Lower lobe of right lung (tissue), 2 donors: ENCODE results near the gene DNAH3. TPM values are rescaled to one million over a fixed set of nuclear protein-coding genes. Genes with fewer than 3 reads are reported as not detected.

Source experiments
- ATAC-seq, 2 donors: fragments of 200-7000 bp; cut with Tn5 transposase; one replicate each; pipeline ENCODE4 v1.9.1; 2020 to 2022; ENCODE audit warnings: mild to moderate bottlenecking in 2 of 2, moderate library complexity in 2 of 2
- DNase-seq: peaks from one replicate; pipeline ENCODE4 v3.0.0-alpha.2; 2020
- H3K27ac ChIP-seq: fragments of 200-600 bp; one replicate; pipeline ENCODE4 v1.8.0; 2022
- H3K27me3 ChIP-seq: fragments of 200-600 bp; one replicate; pipeline ENCODE4 v1.8.0; 2022; ENCODE audit warnings: low read depth
- H3K36me3 ChIP-seq: fragments of 200-600 bp; one replicate; pipeline ENCODE4 v1.8.0; 2022; ENCODE audit warnings: mild to moderate bottlenecking
- H3K4me1 ChIP-seq: fragments of 200-600 bp; one replicate; pipeline ENCODE4 v1.8.0; 2022
- H3K4me3 ChIP-seq: fragments of 200-600 bp; one replicate; pipeline ENCODE4 v1.8.0; 2022; ENCODE audit warnings: mild to moderate bottlenecking
- H3K9me3 ChIP-seq: fragments of 200-600 bp; one replicate; pipeline ENCODE4 v1.8.0; 2022
- CTCF ChIP-seq: fragments of 200-600 bp; IDR thresholded peaks from one replicate; pipeline ENCODE4 v1.8.0; 2022; ENCODE audit warnings: antibody characterized with exemption, mild to moderate bottlenecking
- intact Hi-C: fragments of 100-400 bp; cut with DNase I; formaldehyde crosslinking; loops from one replicate; pipeline ENCODE4 v1.11.0; 2022
- total RNA-seq: library from RNA; stranded (reverse); fragmentation: NEBNext Ultra II Directional; extraction: Animal tissue kit (Norgen Biotek cat#: 25700); gene quantifications from one replicate; pipeline ENCODE4 v1.2.1, GENCODE V29; 2021
- donor health status: DM: no; HTN: yes; CAD: no; lungs with severe emphysema.

The DNAH3 gene
- total RNA-seq, 1 donor from 2014 or later: 10.9 TPM

- ATAC-seq (no peak), DNase-seq (no peak)
- intact Hi-C loops: no loop called here
- Histone ChIP-seq H3K4me1 (peaks cover 6% of the 10 kb centered on the region), H3K27ac (no peak overlapping the region), H3K27me3 (no peaks in the 10 kb centered on the region), H3K4me3 (no peak overlapping the region), H3K36me3 (peaks cover 13% of the 10 kb centered on the region), H3K9me3 (no peaks in the 10 kb centered on the region)
- TF ChIP-seq CTCF: no peak
Observed at GRCh38 chr16:21185659-21186325, 35.1 kb upstream of the DNAH3 start.

- DNase-seq (no peak), ATAC-seq (no peak)
- no peak overlapping the region for H3K4me3 ChIP-seq
- TF ChIP-seq CTCF: no peak
- intact Hi-C loops: no loop called here
- peaks cover 6% of the 10 kb centered on the region for H3K4me1 ChIP-seq
- no peak overlapping the region for H3K27ac ChIP-seq
- H3K9me3 ChIP-seq: no peaks in the 10 kb centered on the region
- peaks cover 23% of the 10 kb centered on the region for H3K36me3 ChIP-seq
- no peaks in the 10 kb centered on the region for H3K27me3 ChIP-seq
Observed at GRCh38 chr16:21184834-21185233, 34.2 kb upstream of the DNAH3 start.

GRCh38 chr16:21183995-21184394, 33.3 kb upstream of the DNAH3 start:
- H3K4me3 ChIP-seq: no peak overlapping the region
- DNase-seq (no peak), ATAC-seq (no peak)
- no peak overlapping the region for H3K27ac ChIP-seq
- H3K36me3 ChIP-seq: peaks cover 31% of the 10 kb centered on the region
- no peaks in the 10 kb centered on the region for H3K27me3 ChIP-seq
- peaks cover 6% of the 10 kb centered on the region for H3K4me1 ChIP-seq
- intact Hi-C loops: no loop called here
- TF ChIP-seq CTCF: no peak
- no peaks in the 10 kb centered on the region for H3K9me3 ChIP-seq

- intact Hi-C loops: loop anchor here (10.0 kb wide), 1 partner anchor 125 kb away; no protein-coding TSS in a partner anchor
- H3K4me3 ChIP-seq: no peak overlapping the region
- no peak overlapping the region for H3K27ac ChIP-seq
- peak; percentile 64 to 70 for ATAC-seq
- peaks cover 57% of the 10 kb centered on the region for H3K36me3 ChIP-seq
- no peak for TF ChIP-seq CTCF
- H3K9me3 ChIP-seq: no peaks in the 10 kb centered on the region
- DNase-seq: no peak
- H3K4me1 ChIP-seq: no peaks in the 10 kb centered on the region
- no peaks in the 10 kb centered on the region for H3K27me3 ChIP-seq
Observed at GRCh38 chr16:21179983-21180365, 29.3 kb upstream of the DNAH3 start.

GRCh38 chr16:21179126-21179982, 28.7 kb upstream of the DNAH3 start:
- H3K4me3 ChIP-seq: no peak overlapping the region
- ATAC-seq (no peak), DNase-seq (no peak)
- H3K27me3 ChIP-seq: no peaks in the 10 kb centered on the region
- no peaks in the 10 kb centered on the region for H3K4me1 ChIP-seq
- intact Hi-C loops: loop anchor here (10.0 kb wide), 1 partner anchor 125 kb away; no protein-coding TSS in a partner anchor
- no peaks in the 10 kb centered on the region for H3K9me3 ChIP-seq
- TF ChIP-seq CTCF: no peak
- H3K36me3 ChIP-seq: peaks cover 63% of the 10 kb centered on the region
- H3K27ac ChIP-seq: no peak overlapping the region
